Endothelial cell of umbilical vein (primary cell): ENCODE measurements around the gene AFDN. TPM values are rescaled to one million over a fixed set of nuclear protein-coding genes. Genes with fewer than 3 reads are reported as not detected.

ENCODE experiments used
- BruUV-seq: library from RNA; stranded (reverse); fragments of 400-500 nt; replicated peaks from 2 replicates; lab custom pipeline; 2021; lab: Mats Ljungman, UMichigan
- CTCF ChIA-PET: fragments of 300-600, 350-600 bp; sonication (Branson Sonifier 250); formaldehyde crosslinking; loops from one replicate; lab custom pipeline; 2021; ENCODE audit warnings: antibody characterized with exemption, inconsistent platforms; lab: Charles Lee
- POLR2A ChIA-PET: fragments of 300-600, 350-600 bp; sonication (Branson Sonifier 250); formaldehyde crosslinking; loops from one replicate; lab custom pipeline; 2021; ENCODE audit warnings: antibody characterized with exemption, inconsistent platforms; lab: Charles Lee
- DNase-seq: peaks from one replicate; pipeline ENCODE4 v3.0.0-alpha.2; 2011; ENCODE audit warnings: low read depth, low spot score
- FAIRE-seq: peaks from 2 replicates; lab custom pipeline; 2011; peaks lifted over from hg19 to GRCh38; lab: Jason Lieb, UNC
- H2AFZ ChIP-seq: 2 replicates; pipeline ENCODE4 v1.6.0; 2012; ENCODE audit warnings: low read depth, low read length, control low read depth, inconsistent platforms
- H3K27ac ChIP-seq: 2 replicates; pipeline ENCODE4 v1.5.1; 2011; ENCODE audit warnings: low read depth, mild to moderate bottlenecking, control low read depth, low read length, moderate library complexity; ENCODE audit not compliant: insufficient read depth
- H3K27me3 ChIP-seq, 2 experiments: 2 replicates each; pipeline versions ENCODE4 v1.6.0 to v1.6.1; 2011; ENCODE audit warnings: low read length in 2 of 2, mixed read lengths in 1 of 2; ENCODE audit not compliant: control insufficient read depth in 2 of 2, insufficient read depth in 2 of 2
- H3K36me3 ChIP-seq, 2 experiments: 2 replicates in 1 of 2; 3 replicates in 1 of 2; pipeline ENCODE4 v1.5.1; 2011; ENCODE audit warnings: low read length in 2 of 2, mild to moderate bottlenecking in 1 of 2, moderate library complexity in 1 of 2; ENCODE audit not compliant: control insufficient read depth in 2 of 2, insufficient read depth in 2 of 2; ENCODE audit errors: extremely low read depth in 1 of 2
- H3K4me1 ChIP-seq: 3 replicates; pipeline ENCODE4 v1.5.1; 2011; ENCODE audit warnings: mild to moderate bottlenecking, low read length; ENCODE audit not compliant: control insufficient read depth, insufficient read depth; ENCODE audit errors: extremely low read depth
- H3K4me2 ChIP-seq: 2 replicates; pipeline ENCODE4 v1.6.1; 2011; ENCODE audit warnings: low read length, control low read depth, mixed read lengths; ENCODE audit not compliant: insufficient read depth
- H3K4me3 ChIP-seq, 3 experiments: fragments of 200-600 bp in 1 of 3; sonication (generic), shearing (Covaris generic) in 1 of 3; replicated peaks in 1 of 3; 2 replicates each; pipeline ENCODE4 v1.5.1; 2011 to 2016; ENCODE audit warnings: control low read depth in 3 of 3, low read length in 3 of 3, mild to moderate bottlenecking in 2 of 3, inconsistent platforms in 1 of 3, low read depth in 1 of 3, moderate library complexity in 1 of 3; ENCODE audit not compliant: insufficient read depth in 1 of 3
- H3K79me2 ChIP-seq: 2 replicates; pipeline ENCODE4 v1.6.0; 2012; ENCODE audit warnings: low read length, inconsistent platforms; ENCODE audit not compliant: control insufficient read depth, insufficient read depth
- H3K9ac ChIP-seq: replicated peaks from 2 replicates; pipeline ENCODE3; 2011; ENCODE audit warnings: low read length, control low read depth; ENCODE audit not compliant: insufficient read depth; ENCODE audit errors: extremely low read depth
- H3K9me1 ChIP-seq: replicated peaks from 3 replicates; pipeline ENCODE4 v1.6.0; 2011; ENCODE audit warnings: mild to moderate bottlenecking, low read length; ENCODE audit not compliant: control insufficient read depth, insufficient read depth; ENCODE audit errors: extremely low read depth
- H3K9me3 ChIP-seq: replicated peaks from 2 replicates; pipeline ENCODE4 v1.5.1; 2012; ENCODE audit warnings: low read length, inconsistent platforms; ENCODE audit not compliant: control insufficient read depth, insufficient read depth
- H4K20me1 ChIP-seq: replicated peaks from 2 replicates; pipeline ENCODE3; 2011; ENCODE audit warnings: mild to moderate bottlenecking, low read length; ENCODE audit not compliant: control insufficient read depth, insufficient read depth; ENCODE audit errors: extremely low read depth
- EZH2 ChIP-seq: IDR thresholded peaks from 2 replicates; pipeline ENCODE4 v1.6.1; 2012; ENCODE audit warnings: borderline replicate concordance, low read depth, mild to moderate bottlenecking, moderate library complexity, low read length, inconsistent platforms; ENCODE audit not compliant: severe bottlenecking
- FOS ChIP-seq: IDR thresholded peaks from 2 replicates; pipeline ENCODE4 v1.6.1; 2011; ENCODE audit warnings: mild to moderate bottlenecking, low read length, moderate library complexity, borderline replicate concordance; ENCODE audit not compliant: insufficient read depth
- GATA2 ChIP-seq: IDR thresholded peaks from 2 replicates; pipeline ENCODE4 v1.7.0; 2011; ENCODE audit warnings: low read depth, mild to moderate bottlenecking, moderate library complexity, mixed read lengths, low read length; ENCODE audit not compliant: insufficient read length, insufficient read depth
- JUN ChIP-seq: IDR thresholded peaks from 2 replicates; pipeline ENCODE4 v1.6.1; 2011; ENCODE audit warnings: borderline replicate concordance, low read depth; ENCODE audit not compliant: insufficient read length, insufficient read depth
- MYC ChIP-seq: IDR thresholded peaks from one replicate; pipeline ENCODE4 v1.6.1; 2011; ENCODE audit warnings: mild to moderate bottlenecking, low read depth, low read length
- POLR2A ChIP-seq: IDR thresholded peaks from 2 replicates; pipeline ENCODE4 v1.6.1; 2012; ENCODE audit warnings: low read depth, mild to moderate bottlenecking, control low read depth, low read length
- POLR2AphosphoS5 ChIP-seq: IDR thresholded peaks from 2 replicates; pipeline ENCODE4 v1.6.1; 2012; ENCODE audit warnings: low read depth, mild to moderate bottlenecking, control low read depth, low read length, moderate library complexity; ENCODE audit not compliant: insufficient read depth
- dilution Hi-C: fragments of 300-500 bp; cut with MboI; formaldehyde crosslinking; loops from one replicate; pipeline ENCODE4 v1.15.0; 2019; ENCODE audit warnings: low sequenced_read_pairs; ENCODE audit not compliant: extremely low pct_ligation_motif_present
- intact Hi-C: fragments of 100-400 bp; cut with micrococcal nuclease; formaldehyde crosslinking; loops from one replicate; pipeline ENCODE4 v1.10.0; 2022
- polyA plus RNA-seq, 4 experiments: library from polyadenylated mRNA; depleted of rRNA in 3 of 4; stranded (reverse) in 3 of 4; unstranded in 1 of 4; fragments of >200 nt; gene quantifications; 2 replicates each; pipeline versions ENCODE4 v1.2.1 to v1.2.3, GENCODE V29; 2011 to 2012; ENCODE audit warnings: missing spikeins in 1 of 4
- total RNA-seq: library from RNA; stranded (reverse); gene quantifications from 2 replicates; pipeline ENCODE4 v1.2.3, GENCODE V29; 2021
- TF ChIP-seq, protein P1 (sequence below): IDR thresholded peaks from 2 replicates; pipeline ENCODE4 v1.6.1; 2011; ENCODE audit not compliant: insufficient read depth, insufficient read length
- TF ChIP-seq, protein P2 (sequence below), 2 donors: IDR thresholded peaks; 1 replicate in 1 of 2; 2 replicates in 1 of 2; pipeline ENCODE4 v1.5.1; 2011; ENCODE audit warnings: low read length in 2 of 2, mild to moderate bottlenecking in 2 of 2, moderate library complexity in 2 of 2, control low read depth in 1 of 2, inconsistent platforms in 1 of 2, low read depth in 1 of 2; ENCODE audit not compliant: insufficient read depth in 1 of 2; ENCODE audit errors: extremely low read depth in 1 of 2

The AFDN gene
- total and polyA plus RNA-seq, 2 donors (not counting 3 experiments of a cell fraction or from before 2014, with no cell fraction given), result 31.0 to 134 TPM

DNA sequence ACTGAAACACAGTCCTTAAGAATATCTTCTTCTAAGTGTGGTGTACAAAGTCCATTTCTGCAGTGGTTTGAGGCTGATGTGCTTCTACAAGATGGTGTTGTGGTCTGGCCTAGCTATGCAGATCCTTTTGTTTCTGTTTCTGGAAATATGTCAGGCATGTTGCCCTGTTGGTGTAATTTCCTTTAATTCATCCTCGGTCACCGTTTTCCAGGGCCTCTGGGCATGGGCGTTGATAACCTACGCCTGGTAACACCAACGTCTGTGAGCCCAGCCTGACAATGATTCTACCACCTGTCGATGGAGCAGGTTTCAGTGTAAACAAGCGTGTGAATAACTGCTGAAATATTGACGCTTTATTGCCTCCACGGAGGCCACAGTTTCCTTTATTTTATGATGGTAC, 33.3 kb upstream of the AFDN start:
- H3K4me3 ChIP-seq, result no peak overlapping the region
- no peak overlapping the region for H3K27ac ChIP-seq
- FAIRE-seq (no peak), DNase-seq (peak; percentile 51)
- no peaks in the 10 kb centered on the region for H3K4me1 ChIP-seq
- no peak for TF ChIP-seq POLR2A
- TF ChIP-seq GATA2, result no peak
- TF ChIP-seq JUN, result no peak
- no peak for TF ChIP-seq POLR2AphosphoS5
- no peak for TF ChIP-seq MYC
- TF ChIP-seq FOS, result no peak
- TF ChIP-seq, protein P1, sequence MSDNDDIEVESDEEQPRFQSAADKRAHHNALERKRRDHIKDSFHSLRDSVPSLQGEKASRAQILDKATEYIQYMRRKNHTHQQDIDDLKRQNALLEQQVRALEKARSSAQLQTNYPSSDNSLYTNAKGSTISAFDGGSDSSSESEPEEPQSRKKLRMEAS, result no peak
- TF ChIP-seq, protein P2, sequence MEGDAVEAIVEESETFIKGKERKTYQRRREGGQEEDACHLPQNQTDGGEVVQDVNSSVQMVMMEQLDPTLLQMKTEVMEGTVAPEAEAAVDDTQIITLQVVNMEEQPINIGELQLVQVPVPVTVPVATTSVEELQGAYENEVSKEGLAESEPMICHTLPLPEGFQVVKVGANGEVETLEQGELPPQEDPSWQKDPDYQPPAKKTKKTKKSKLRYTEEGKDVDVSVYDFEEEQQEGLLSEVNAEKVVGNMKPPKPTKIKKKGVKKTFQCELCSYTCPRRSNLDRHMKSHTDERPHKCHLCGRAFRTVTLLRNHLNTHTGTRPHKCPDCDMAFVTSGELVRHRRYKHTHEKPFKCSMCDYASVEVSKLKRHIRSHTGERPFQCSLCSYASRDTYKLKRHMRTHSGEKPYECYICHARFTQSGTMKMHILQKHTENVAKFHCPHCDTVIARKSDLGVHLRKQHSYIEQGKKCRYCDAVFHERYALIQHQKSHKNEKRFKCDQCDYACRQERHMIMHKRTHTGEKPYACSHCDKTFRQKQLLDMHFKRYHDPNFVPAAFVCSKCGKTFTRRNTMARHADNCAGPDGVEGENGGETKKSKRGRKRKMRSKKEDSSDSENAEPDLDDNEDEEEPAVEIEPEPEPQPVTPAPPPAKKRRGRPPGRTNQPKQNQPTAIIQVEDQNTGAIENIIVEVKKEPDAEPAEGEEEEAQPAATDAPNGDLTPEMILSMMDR (IDR thresholded peaks at IDR 0.05; ENCODE audit: extremely low read depth in 1 of 2, insufficient read depth in 1 of 2, low read depth in 1 of 2, low read length in 2 of 2), result no peak
- TF ChIP-seq EZH2, result no peak
- BruUV-seq, result no TSS peak
- POLR2A ChIA-PET, result no interaction called here
- no peaks in the 10 kb centered on the region for H3K36me3 ChIP-seq
- no peaks in the 10 kb centered on the region for H3K79me2 ChIP-seq
- no peaks in the 10 kb centered on the region for H3K9me1 ChIP-seq
- no peak overlapping the region for H3K4me2 ChIP-seq
- no peak overlapping the region for H2AFZ ChIP-seq
- no peaks in the 10 kb centered on the region for H4K20me1 ChIP-seq
- no peak overlapping the region for H3K9ac ChIP-seq
- dilution Hi-C loops, result no loop called here
- CTCF ChIA-PET, result no interaction called here
- peaks cover 23 to 34% of the 10 kb centered on the region in 2 experiments for H3K27me3 ChIP-seq
- H3K9me3 ChIP-seq, result no peaks in the 10 kb centered on the region
- intact Hi-C loops, result loop anchor here (10.0 kb wide), 1 partner anchor 309 kb away; no protein-coding TSS in a partner anchor
